Mesothelial cell of epicardium (in vitro differentiated cells): Measurements from ENCODE around the gene TRIM14. TPM values are rescaled to one million over a fixed set of nuclear protein-coding genes. Genes with fewer than 3 reads are reported as not detected.

ENCODE experiments used
- DNase-seq, 2 experiments: peaks; one replicate each; pipeline ENCODE4 v3.0.0; 2021; ENCODE audit warnings: low spot score in 2 of 2; ENCODE audit not compliant: unreplicated experiment in 2 of 2
- H3K27ac Mint-ChIP-seq: 2 replicates; pipeline ENCODE4 v1.8.0; 2021; ENCODE audit warnings: mixed read lengths
- H3K27me3 Mint-ChIP-seq: 2 replicates; pipeline ENCODE4 v1.8.0; 2021; ENCODE audit warnings: low read depth, mixed read lengths
- H3K36me3 Mint-ChIP-seq: 2 replicates; pipeline ENCODE4 v1.8.0; 2021; ENCODE audit warnings: mixed read lengths
- H3K4me1 Mint-ChIP-seq: 2 replicates; pipeline ENCODE4 v1.8.0; 2021; ENCODE audit warnings: mixed read lengths
- H3K4me3 Mint-ChIP-seq: 2 replicates; pipeline ENCODE4 v1.8.0; 2021; ENCODE audit warnings: mild to moderate bottlenecking, moderate library complexity, mixed read lengths
- H3K9me3 Mint-ChIP-seq: 2 replicates; pipeline ENCODE4 v1.8.0; 2021; ENCODE audit warnings: mixed read lengths
- CTCF ChIP-seq: fragments of 200-600 bp; sonication (generic); IDR thresholded peaks from one replicate; pipeline ENCODE4 v1.5.0; 2021; ENCODE audit warnings: antibody characterized with exemption; ENCODE audit not compliant: unreplicated experiment
- total RNA-seq: library from RNA; stranded (reverse); gene quantifications from 3 replicates; pipeline ENCODE4 v1.2.1, GENCODE V29; 2021

TRIM14 gene
- total RNA-seq, 1 donor from 2014 or later, result 10.1 TPM

DNA sequence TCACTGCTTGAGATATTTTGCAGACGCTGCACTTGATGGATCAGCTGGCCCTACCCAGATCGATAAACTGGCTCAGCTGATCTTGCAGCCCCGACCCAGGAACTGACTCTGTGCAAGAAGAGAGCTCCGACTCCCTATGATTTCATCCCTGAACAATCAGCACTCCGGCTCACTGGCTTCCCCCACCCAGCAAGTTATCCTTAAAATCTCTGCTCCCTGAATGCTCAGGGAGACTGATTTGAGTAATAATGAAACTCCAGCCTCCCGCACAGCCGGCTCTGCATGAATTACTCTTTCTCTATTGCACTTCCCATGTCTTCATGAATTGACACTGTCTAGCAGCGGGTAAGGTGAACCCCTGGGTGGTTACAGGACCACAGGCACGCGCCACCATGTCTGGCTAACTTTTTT is 79.4 kb downstream of the TRIM14 start:
- no peak overlapping the region for H3K4me3 Mint-ChIP-seq
- no peaks in the 10 kb centered on the region for H3K36me3 Mint-ChIP-seq

DNA sequence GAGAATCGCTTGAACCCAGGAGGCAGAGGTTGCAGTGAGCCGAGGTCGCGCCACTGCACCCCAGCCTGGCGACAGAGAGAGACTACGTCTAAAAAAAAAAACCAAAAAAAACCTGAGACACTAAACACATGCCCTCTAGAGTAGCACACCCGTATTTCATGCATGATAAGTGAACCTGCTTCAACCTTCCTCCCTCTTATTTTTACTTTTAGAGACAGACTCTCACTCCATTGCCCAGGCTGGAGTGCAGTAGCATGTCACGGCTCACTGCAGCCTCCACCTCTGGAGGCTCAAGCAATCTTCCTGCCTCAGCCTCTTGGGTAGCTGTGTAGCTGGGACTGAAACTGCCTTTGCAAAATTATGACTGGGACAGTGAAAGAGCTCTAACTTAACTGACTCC is 80.1 kb downstream of the TRIM14 start:
- no peaks in the 10 kb centered on the region for H3K9me3 Mint-ChIP-seq
- H3K27me3 Mint-ChIP-seq, result peaks cover 13% of the 10 kb centered on the region
- H3K36me3 Mint-ChIP-seq, result no peaks in the 10 kb centered on the region
- no peaks in the 10 kb centered on the region for H3K4me1 Mint-ChIP-seq
- TF ChIP-seq CTCF, result no peak
- no peak overlapping the region for H3K27ac Mint-ChIP-seq
- no peak overlapping the region for H3K4me3 Mint-ChIP-seq
- DNase-seq, result no peak

More for the DNA sequence above, 79.4 kb downstream of the TRIM14 start:
- no peak for TF ChIP-seq CTCF
- Mint-ChIP-seq H3K27ac (no peak overlapping the region), H3K4me1 (no peaks in the 10 kb centered on the region), H3K9me3 (no peaks in the 10 kb centered on the region), H3K27me3 (peaks cover 13% of the 10 kb centered on the region)
- no peak for DNase-seq

- no peak for TF ChIP-seq CTCF
- Mint-ChIP-seq H3K27ac (no peak overlapping the region), H3K9me3 (no peaks in the 10 kb centered on the region), H3K4me1 (no peaks in the 10 kb centered on the region), H3K4me3 (no peak overlapping the region), H3K36me3 (no peaks in the 10 kb centered on the region), H3K27me3 (peaks cover 12% of the 10 kb centered on the region)
- no peak for DNase-seq
Observed at GRCh38 chr9:98037357-98037756, 81.7 kb downstream of the TRIM14 start.

GRCh38 chr9:98034593-98035546 is 84.2 kb downstream of the TRIM14 start:
- peak; percentile 71 to 86 for DNase-seq
- peaks cover 8% of the 10 kb centered on the region for H3K27me3 Mint-ChIP-seq
- TF ChIP-seq CTCF, result peak; percentile 80

GRCh38 chr9:98031935-98032334 is 87.1 kb downstream of the TRIM14 start:
- DNase-seq, result no peak
- H3K4me3 Mint-ChIP-seq, result no peak overlapping the region
- no peak for TF ChIP-seq CTCF
- H3K9me3 Mint-ChIP-seq, result no peaks in the 10 kb centered on the region
- H3K27me3 Mint-ChIP-seq, result peaks cover 1% of the 10 kb centered on the region
- no peaks in the 10 kb centered on the region for H3K36me3 Mint-ChIP-seq
- no peaks in the 10 kb centered on the region for H3K4me1 Mint-ChIP-seq
- H3K27ac Mint-ChIP-seq, result no peak overlapping the region

More at GRCh38 chr9:98034593-98035546, 84.2 kb downstream of the TRIM14 start:
- H3K4me3 Mint-ChIP-seq, result no peak overlapping the region
- H3K9me3 Mint-ChIP-seq, result no peaks in the 10 kb centered on the region
- H3K27ac Mint-ChIP-seq, result no peak overlapping the region
- no peaks in the 10 kb centered on the region for H3K36me3 Mint-ChIP-seq
- H3K4me1 Mint-ChIP-seq, result no peaks in the 10 kb centered on the region
